NCI-H1694 treated with DMSO at 0.1 percent for 48 hours (cell line): ENCODE data around the gene CRKL.

Source experiments
- DNase-seq: peaks from one replicate; lab custom pipeline; 2025; lab: John Stamatoyannopoulos, UW

The CRKL gene

DNA sequence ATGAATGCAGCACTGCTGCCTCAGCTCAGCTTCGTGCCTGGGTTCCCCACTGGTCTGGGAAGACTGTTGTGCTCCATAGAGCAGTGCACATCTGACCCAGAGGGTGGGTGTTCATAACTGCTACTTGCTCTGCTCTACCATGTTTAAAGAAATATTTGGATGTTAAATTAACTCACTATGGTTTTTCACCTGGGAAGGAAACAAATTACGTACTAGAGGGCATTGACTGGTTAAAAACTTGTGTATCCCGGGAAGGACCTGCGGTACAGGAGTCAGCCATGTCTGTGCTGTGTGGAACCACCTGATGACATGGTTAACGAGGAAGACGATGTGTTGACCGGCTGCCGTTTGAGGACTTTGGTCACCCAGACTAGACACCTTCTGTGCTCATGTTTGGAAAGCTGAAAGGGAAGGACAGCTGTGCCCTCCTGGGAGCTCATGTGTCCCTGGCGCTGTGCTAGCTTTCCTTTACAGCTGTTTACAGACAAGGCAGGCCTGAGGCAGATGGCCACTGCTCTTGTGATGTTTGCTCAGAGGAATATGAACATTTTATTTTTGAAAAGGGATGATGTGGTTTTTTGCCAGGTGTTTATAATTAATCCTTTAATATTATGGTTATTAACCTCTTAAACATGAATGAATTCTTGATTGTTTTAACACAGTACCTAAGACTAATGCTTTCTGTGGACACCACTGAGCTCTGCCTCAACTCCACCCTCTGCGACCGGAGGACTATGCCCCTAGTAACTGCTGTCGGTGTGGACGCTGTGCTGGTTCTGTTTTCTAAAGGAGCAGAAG is 35.5 kb downstream of the CRKL start:
- no peak for DNase-seq

DNA sequence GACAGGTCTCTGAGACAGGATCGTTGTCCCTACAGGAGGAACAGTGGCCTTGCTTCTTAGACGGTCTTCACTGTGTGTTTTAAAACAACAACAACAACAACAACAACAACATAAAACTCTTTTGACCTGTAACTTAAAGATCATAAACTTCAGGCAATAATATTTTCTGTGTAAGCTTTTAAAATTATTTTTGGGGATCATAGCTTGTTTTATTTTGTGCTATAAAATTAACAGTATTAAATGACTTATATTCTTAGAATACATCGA is 36.1 kb downstream of the CRKL start:
- DNase-seq: no peak

DNA sequence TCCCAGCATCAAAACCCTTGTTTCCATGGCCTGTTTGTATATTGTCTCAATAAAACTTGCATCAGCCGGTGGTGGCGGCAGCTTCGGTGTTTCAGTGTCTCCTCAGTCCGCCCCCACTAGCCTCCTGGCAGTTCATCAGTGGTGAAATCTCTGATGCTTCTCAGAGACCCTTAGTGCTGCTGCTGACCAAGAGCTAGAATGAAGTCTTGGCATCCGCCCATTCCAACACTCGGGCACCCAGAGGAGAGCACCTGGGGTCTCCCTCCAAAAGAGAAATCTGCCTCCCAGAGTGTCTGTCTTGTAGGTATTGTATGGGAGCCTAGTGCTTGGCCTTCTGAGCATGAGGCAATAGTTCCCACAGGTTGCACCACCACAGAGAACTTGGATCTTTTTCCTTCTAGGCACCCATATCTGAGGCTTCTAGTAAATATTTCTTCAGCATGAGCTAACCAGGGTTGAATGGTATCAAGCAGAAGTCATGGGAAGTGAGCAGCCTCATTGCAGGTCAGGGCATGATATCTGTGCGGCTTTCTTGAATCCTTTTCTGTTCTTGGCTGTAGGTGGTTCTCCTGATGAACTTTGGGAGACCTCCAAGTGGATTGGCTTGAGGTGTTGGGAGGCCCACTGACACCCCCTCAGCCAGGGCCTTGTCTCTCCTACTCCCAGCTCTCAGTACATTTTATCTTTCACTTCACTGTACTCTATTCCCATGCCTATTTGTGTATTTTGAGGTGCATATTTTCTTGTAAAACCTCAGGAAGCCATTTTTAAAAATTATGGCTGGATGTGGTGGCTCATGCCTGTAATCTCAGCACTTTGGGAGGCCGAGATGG is 36.7 kb downstream of the CRKL start:
- no peak for DNase-seq

DNA sequence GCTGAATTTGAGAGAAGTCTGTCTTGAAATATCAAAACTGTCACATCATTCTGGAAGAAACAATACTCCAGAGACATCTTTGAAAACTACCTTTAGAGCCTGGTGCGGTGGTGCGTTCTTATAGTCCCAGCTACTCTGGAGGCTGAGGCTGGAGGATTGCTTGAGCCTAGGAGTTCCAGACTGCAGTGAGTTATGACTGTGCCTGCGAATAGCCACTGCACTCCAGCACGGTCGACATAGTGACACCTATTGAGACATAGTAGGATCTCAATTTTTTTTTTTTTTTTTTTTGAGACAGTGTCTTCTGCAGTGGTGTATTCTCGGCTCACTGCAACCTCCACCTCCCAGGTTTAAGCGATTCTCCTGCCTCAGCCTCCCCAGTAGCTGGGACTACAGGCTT is 38.3 kb downstream of the CRKL start:
- no peak for DNase-seq

DNA sequence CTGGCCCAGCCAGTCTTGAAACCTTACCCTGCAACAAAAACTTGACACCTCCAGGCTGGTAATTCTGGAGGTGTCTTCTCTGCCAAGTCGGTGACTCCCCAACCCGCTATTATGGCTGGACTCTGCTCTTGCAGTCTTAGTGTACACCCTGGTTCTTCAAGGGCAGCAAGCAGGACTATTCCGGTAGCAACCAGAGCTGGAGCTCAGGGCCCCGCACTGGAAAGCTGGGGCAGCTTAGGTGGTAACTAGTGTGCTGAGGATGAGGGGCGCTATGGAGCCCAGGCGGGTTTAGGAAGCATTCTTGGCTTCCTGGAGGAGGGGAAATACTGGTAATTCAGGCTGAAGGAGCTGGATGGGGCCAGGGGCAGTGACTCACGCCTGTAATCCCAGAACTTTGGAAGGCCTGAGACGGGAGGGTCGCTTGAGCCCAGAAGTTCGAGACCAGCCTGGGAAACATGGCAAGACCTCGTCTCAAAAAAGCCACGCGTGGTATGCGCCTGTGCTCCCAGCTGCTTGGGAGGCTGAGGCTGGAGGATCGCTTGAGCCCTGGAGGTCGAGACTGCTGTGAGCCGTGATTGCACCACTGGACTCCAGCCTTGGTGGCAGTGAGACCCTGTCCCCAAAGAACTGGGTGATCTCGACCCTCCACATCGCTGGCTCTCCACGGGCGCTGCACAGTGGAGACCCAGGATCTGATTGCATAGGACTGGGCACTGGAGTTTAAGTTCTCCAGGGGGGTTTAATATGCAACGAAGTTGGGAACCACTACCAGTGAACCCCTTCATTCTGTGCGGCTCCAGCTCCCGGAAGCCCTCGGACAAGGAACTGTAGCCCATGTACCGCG is 39.3 kb downstream of the CRKL start:
- no peak for DNase-seq

DNA sequence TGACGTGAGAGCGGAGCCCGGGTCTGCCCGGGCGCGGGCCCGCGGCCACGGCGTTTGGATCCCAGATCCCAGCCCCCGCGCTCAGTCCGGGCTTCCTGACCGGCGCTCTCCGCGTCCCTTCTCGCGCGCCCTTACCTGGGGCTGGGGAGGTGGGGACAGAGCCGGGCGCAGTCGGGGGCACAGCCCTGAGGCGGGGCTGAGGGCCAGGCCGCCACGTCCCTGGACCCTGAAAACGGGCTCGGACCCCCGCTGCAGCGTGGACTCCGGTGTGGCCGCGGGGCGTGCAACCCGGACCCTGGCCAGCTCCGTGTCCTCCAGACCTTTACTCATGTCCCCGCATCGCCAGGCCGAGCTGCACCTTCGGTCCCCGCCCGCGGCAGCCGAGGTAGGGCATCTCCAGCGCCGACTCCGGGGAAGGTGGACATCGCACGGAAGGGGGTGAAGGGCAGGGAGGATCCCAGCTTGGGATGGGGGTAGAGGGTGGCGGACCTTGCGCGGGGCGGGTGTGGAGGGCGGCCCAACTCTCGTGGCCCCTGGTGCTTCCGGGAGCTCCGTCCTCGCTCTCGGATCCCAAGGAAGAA is 40.0 kb downstream of the CRKL start:
- no peak for DNase-seq

DNA sequence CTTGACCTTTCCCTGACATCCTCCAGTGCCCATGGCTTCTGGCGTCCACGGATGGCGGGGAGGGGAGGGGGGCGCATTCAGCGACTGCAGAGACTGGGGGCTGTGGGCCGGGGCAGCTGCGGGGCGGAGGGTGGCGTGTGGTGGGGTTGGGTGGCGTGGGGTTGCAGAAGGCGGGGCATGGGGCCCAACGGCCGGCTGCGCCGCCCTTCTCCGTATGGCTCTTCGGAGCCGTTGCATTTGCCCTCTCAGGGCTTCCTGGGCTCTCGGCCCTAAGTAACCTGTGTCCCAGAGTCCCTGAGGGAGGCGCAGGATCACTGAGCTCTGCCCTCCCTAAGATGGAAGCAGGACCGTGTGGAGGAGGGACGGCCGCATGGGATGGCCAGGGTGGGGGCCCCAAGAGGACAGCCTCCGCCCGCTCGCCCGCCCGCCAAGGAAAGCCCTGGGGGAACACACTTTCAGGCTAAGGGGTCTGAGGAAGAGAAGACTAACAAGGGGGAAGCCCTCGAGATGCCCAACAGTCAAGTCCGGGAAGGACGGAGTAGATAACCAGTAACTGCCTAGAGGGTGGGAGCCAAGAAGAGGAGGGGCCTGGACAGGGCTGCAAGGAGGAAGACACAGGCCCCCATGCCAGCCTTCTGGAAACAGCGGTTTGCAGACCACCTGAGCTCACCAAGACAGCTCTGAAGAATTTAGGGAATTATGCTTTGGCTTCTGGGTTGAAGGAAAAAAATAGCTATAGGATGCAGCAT is 40.6 kb downstream of the CRKL start:
- DNase-seq: no peak

DNA sequence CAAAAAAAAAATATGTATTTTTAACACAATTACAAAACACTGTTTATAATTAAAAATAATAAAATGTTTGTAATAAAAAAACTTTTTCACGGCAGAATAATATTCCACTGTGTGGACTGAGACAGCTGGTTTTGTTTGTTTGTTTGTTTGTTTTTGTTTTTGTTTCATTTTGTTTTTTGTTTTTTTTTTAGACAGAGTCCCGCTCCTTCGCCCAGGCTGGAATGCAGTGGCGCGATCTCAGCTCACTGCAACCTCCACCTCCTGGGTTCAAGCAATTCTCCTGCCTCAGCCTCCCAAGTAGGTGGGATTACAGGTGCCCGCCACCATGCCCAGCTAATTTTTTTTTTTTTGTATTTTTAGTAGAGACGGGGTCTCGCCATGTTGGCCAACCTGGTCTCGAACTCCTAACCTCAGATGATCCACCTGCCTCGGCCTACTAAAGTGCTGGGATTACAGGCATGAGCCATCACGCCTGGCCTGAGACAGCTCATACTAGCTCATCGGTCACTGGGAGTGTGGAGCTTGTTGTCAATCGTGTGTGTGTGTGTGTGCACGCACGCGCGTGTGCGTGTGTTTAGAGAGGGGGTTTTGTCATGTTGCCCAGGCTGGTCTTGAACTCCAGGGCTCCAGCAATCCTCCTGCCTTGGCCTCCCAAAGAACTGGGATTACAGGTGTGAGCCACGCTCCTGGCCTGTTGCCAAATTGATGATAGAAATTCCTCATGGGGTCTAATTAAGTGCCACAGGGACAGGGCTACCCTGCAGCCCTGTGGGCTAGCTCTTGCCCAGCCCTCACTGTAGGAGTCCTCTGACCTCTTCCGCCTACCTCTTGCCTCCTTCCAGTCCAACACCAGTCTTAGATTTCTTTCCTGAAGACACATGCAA is 42.6 kb downstream of the CRKL start:
- DNase-seq: no peak

DNA sequence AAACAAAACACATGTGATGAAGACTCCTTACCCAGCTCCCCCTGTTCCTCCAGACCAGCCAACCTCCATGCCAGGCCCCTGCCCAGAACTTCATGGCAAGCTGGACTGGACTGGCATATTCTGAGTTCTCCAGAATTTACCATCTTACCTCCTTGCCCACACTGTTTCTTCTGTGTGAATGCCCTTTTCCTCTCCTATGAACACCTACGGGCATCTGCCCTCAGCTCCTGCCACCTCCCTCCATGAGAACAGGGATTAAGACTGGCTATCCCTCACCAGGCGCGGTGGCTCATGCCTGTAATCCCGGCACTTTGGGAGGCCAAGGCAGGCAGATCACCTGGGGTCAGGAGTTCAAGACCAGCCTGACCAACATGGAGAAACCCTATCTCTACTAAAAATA is 43.4 kb downstream of the CRKL start:
- no peak for DNase-seq

DNA sequence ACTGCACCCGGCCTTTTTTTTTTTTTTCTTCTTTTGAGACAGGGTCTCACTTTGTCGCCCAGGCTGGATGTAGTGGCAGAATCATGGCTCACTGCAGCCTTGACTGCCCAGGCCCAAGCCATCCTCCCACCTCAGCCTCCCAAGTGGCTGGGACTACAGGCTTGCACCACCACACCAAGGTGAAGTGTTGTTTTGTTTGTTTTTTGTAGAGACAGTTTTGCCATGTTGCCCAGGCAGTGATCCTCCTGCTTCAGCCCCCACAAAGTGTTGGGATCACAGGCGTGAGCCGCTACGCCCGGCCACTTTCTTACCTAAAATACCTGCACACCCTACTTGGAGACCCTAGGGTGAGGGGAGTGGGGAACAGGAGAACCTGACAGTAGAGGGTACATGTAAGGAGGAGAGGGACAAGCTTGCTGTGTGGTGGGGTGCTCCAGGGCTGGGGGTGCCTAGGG is 45.3 kb downstream of the CRKL start:
- no peak for DNase-seq

DNA sequence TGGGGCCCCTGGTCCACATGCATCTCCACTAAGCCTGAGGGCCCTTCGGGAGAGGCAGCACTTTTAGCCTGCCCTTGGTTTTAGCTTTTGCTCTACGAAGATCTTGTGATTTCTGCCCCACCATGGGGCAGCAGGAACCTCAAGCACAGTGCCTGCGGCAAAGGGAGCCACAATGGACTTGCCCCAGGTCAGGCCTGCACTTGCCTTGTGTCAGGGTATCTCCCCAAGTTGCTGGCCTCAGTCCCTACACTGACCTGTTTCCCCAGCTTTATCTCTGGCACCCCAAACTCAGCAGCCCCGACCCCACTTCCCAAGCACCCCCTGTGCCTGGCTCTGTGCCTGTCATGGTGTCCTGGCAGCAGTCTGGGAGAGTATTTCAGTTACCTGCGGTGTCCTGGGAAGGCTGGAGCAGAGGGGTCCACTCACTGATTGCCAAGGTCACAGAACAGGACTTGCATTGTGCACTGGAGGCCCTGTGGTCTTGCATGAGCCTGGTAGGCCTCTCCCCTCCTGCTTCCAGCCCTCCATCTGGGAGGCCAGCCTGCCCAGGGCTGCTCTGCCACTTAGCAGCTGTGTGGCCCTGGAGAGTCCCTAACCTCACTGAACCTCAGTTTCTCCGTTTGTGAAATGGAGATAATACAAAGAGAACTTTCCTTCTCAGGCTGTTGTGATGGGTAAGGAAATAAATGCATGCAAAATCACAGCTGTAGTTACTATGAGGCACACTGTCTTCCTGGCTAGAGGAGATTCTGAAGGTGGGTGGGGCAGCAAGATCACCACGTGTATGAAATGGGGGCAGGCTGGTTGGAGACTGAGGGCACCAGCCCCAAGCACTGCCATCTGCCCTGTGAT is 46.2 kb downstream of the CRKL start:
- DNase-seq: no peak

DNA sequence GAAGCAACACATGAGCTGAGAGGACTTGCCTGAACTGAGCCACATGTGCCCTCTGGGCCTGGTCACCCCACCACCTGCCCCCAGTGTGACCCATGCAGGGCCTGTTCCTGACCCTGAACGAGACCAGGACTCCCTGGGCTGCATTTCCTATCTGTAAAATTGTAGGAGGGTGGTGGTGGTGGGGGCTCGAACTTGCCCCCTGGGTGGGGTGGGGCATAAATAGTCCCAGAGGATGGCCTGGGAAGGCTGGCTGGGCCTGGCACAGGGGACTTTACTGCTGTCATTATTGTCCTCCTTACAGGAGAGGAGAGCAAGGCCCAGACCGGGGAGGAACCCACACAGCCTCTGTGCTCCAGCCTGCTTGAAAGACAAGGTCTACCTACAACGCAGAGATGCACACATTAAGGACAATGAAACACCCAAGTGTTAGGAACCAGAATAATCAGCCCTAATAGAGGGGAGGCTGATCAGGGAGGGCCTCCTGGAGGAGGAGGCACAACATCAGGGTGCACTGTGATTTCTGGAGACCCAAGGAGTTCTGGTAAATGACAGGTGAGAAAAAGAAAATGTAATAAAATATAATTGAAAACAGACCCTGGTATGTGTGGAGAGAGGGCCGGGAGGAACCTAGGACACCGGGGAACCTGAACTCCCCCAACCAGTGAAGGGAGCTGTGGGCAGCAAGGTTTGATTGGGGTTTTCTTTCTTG is 47.0 kb downstream of the CRKL start:
- no peak for DNase-seq

DNA sequence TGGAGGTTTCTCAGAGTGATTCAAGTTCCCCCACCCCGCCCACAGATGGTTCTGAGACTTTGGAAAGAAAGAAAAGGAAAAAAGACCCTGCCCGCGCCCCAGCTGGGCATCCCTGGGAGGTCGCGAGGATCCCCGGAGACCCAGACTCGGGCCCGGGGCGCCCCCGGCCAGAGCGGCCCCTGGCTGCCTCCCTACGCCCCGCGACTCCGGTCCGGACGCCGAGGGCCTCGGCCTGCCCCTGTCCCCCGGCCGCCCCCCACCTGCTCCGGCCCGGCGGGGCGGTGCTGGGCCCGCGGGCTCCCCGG is 47.5 kb downstream of the CRKL start:
- DNase-seq: no peak

DNA sequence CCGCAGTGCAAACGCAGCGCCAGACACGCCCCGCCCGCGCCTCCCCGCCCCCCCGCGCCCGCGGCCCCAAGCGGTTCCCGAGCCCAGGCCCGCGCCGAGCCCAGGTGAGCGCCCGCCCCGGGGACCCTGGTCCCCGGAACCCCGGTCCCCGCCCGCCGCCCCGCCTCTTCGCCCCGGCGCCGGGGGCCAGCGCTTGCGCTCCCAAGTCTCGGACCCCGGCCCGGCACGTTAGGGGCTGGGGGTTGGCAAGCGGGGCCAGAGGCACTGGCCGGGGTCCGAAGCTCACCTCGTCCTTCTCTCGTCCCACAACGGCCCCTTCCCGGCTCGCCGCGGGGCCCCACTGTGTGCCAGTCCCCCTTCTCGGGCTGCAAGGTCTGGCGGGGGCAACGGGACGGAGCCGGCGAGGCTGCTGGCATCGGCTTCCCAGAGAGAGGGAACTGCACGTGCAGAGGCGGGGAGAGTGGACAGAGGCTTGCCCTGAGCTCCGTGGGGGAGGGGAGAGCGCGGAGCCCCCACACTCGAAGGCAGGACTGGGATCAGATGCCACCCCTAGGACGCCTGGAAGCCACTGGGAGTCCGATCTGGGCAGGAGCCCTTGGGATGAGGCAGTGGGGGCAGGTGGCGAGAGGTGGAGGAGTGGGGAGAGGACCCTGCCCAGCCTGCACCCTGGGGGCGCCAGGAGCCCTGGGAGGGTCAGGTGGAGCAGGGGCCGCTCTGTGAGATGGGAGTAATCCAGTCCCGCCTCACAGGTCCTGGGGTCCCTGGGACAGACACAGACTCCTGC is 48.1 kb downstream of the CRKL start:
- no peak for DNase-seq

DNA sequence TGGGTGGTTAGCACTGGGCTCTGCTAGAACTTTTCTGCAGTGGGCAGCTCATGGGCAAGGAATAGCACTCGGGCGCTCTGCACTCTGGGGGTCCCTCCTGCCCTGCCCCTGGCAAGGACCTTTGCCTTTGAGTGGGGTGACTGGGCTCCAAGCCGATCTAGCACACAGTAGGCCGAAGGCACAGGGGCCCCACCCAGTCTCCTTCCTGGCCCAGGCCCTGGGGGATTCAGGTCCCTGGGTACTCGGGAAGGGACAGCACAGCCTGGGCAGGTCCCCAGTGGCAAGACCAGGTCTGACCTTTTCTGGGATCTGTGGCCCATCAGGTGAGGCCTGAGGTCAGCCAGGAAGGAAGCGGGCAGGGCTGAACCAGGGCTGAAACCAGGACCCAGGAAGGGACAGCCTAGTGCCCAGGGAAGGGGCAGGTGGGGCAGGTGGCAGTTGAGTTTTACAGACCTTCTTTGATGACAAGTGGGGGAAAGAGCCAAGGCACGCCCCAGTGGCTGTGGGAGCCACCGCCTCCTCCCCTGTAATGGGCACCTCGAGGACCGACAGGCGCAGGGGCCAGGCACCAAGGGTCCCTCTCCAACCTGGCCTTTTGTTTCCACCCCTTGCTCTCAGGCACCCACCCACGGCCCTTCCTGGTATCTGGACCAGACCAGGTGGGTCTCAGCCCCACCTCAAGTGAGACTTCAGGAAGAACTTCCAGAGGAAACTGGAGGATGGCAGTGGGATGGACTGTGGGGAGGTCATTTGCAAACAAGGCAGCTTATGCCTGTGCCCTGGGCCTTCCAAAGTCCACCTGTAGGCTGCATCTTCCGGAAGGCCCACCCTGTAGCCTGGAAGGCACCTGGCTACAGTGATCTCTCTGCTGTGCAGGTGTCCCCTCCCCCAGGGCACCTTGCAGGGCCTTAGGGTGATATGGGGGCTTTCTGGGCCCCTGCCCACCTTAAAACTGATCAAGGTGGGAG is 49.0 kb downstream of the CRKL start:
- DNase-seq: no peak

DNA sequence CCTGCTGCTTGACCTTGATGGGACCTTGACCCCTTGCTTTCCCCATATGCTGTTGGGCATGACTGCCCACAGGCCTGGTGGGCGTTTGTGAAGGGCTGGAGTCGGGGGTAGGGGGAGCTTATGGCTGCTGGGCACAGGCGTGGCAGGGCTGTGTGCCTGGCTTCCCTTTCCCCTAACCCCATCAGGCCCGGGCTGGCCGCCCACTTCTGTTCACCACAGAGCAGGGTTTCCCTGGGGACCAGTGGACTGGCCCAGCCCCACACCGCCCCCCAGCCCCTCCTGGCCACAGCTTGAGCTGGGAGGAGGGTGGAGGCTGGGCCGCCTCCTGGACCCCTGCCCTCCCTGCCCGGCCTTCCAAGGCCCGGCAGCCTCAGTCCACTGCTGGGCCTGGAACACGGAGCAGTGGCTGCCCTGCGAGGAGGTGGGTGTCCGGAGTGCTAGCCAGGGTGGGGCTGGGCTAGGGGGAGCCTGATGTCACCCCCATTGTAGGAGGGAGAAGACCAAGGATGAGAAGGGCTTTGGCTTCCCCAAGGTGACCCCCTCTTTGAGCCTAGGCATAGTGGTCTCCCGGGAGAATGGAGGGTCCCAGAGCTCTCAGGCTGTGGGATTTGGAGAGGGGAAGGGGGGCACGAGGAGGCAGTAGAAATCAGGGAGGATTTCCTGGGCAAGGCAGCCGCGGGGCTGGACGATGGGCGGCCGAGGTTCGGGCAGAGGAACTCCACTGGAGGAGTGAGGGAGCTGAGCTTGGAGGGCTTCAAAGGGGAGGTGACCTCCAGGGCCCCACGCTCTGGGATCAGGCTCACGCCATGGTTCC is 49.9 kb downstream of the CRKL start, which contains the start of gene AIFM3:
Gene AIFM3, plus strand, starts transcription at position 373 of the 814 bp plus-strand sequence. CDS start 690 bp downstream, outside the sequence.
- no peak for DNase-seq
